GM20000 (cell line): Measurements from ENCODE around the gene TAOK3.
A peak's percentile ranks its signal among the peaks of the same experiment; 100 is the strongest.
"Not testable (repeated sequence)": the region's sequence is repeated elsewhere in the genome, so short reads cannot be mapped to it uniquely, and the experiment has no call there.

ENCODE experiments used
- DNase-seq: peaks from one replicate; pipeline ENCODE4 v3.0.0; 2012; ENCODE audit warnings: low spot score
- TF ChIP-seq, protein P1 (sequence below): IDR thresholded peaks from 2 replicates; pipeline ENCODE4 v1.5.1; 2012; ENCODE audit warnings: mild to moderate bottlenecking, control low read depth; ENCODE audit errors: extremely low read depth, missing control alignments

TAOK3 gene

DNA sequence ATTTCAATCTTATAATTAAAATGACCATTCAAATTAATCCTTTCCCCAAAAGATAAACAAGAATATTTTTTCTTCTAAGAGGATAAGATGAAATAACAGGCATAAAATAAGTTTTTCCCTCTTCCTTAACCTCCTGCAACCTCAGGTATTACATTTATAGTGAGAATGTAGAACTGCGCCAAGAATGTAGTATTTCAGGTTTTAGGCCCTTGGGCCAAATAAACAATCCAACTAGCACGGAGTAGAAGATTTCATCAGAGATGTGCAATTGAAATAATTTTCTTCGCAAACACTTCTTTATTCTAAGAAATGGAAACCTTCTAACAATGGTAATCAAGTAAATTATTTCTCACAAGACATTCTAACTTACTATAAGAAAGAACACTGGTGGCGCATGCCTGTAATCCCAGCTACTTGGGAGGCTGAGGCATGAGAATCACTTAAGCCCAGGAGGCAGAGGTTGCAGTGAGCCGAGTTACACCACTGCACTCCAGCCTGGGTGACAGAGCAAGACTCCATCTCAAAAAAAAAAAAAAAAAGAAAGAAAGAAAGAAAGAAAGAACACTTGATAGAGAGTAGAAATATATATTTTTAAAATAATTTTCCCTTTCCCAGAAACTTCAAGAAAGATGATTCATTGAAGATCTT is 100.8 kb downstream of the TAOK3 start:
- no peak for DNase-seq
- TF ChIP-seq, protein P1, sequence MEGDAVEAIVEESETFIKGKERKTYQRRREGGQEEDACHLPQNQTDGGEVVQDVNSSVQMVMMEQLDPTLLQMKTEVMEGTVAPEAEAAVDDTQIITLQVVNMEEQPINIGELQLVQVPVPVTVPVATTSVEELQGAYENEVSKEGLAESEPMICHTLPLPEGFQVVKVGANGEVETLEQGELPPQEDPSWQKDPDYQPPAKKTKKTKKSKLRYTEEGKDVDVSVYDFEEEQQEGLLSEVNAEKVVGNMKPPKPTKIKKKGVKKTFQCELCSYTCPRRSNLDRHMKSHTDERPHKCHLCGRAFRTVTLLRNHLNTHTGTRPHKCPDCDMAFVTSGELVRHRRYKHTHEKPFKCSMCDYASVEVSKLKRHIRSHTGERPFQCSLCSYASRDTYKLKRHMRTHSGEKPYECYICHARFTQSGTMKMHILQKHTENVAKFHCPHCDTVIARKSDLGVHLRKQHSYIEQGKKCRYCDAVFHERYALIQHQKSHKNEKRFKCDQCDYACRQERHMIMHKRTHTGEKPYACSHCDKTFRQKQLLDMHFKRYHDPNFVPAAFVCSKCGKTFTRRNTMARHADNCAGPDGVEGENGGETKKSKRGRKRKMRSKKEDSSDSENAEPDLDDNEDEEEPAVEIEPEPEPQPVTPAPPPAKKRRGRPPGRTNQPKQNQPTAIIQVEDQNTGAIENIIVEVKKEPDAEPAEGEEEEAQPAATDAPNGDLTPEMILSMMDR, result no peak

GRCh38 chr12:118271183-118271582 is 101.5 kb downstream of the TAOK3 start:
- TF ChIP-seq, protein P1, result no peak
- DNase-seq, result no peak

- TF ChIP-seq, protein P1, result no peak
- no peak for DNase-seq
These were observed 102.9 kb downstream of the TAOK3 start for GRCh38 chr12:118269806-118270205.

DNA sequence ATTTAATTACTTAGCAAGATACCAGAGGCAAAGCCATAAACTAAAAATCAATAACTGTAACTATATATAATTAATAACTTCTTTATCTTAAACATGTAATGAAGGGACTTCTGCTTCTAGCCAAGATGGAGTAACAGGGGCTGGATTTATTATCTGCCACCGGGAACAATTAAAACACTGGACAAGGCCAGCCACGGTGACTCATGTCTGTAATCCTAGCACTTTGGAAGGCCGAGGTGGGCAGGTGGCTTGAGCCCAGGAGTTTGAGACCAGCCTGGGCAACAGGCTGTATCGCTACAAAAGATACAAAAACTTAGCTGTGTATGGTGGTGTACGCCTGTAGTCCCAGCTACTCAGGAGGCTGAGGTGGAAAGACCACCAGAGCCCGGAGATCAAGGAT is 113.6 kb downstream of the TAOK3 start:
- TF ChIP-seq, protein P1, result no peak
- DNase-seq, result no peak

DNA sequence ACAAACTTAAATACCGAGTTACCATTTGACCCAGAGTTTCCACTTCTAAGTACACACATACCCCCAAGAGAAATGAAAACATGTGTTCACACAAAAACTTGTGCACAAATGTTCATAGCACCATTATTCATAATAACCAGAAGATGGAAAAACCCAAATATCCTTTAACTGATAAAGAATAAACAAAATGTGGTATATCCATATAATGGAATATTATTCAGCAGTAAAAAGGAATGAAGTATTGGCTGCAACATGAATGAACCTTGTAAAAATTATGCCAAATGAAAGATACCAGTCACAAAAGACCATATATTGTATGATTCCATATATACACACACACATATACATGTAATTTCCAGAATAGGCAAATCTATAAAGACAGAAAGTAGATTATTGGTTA is 116.4 kb downstream of the TAOK3 start:
- TF ChIP-seq, protein P1, result no peak
- DNase-seq, result no peak

GRCh38 chr12:118249547-118249946 is 123.2 kb downstream of the TAOK3 start:
- no peak for DNase-seq
- TF ChIP-seq, protein P1, result no peak

DNA sequence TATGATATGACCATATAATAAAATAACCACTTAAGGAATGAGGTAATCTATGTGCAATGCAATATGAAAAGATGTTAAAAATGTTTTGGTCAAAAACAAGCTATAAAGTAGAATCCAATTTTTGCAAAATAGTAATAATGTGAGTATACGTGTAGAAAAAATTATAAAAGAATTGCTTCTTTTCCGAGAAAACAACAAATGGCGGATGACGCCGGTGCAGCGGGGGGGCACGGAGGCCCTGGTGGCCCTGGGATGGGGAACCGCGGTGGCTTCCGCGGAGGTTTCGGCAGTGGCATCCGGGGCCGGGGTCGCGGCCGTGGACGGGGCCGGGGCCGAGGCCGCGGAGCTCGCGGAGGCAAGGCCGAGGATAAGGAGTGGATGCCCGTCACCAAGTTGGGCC is 126.8 kb downstream of the TAOK3 start:
- not testable (repeated sequence) for DNase-seq

GRCh38 chr12:118238888-118239287 is 133.8 kb downstream of the TAOK3 start:
- TF ChIP-seq, protein P1, result no peak
- DNase-seq, result peak; percentile 20
